Left renal pelvis (tissue), 4 donors: ENCODE results near the gene ARL10. TPM values are rescaled to one million over a fixed set of nuclear protein-coding genes. Genes with fewer than 3 reads are reported as not detected.
A peak's percentile ranks its signal among the peaks of the same experiment; 100 is the strongest.

Source experiments
- DNase-seq, 4 donors: peaks; one replicate each; pipeline ENCODE4 v3.0.0-alpha.2; 2013; ENCODE audit warnings: low read depth in 4 of 4, low spot score in 3 of 4
- polyA plus RNA-seq, 4 donors: library from polyadenylated mRNA; unstranded; fragments of 120-200 nt; gene quantifications; one replicate each; pipeline ENCODE4 v1.2.1, GENCODE V29; 2013; ENCODE audit not compliant: insufficient read length in 4 of 4

ARL10 gene, protein sequence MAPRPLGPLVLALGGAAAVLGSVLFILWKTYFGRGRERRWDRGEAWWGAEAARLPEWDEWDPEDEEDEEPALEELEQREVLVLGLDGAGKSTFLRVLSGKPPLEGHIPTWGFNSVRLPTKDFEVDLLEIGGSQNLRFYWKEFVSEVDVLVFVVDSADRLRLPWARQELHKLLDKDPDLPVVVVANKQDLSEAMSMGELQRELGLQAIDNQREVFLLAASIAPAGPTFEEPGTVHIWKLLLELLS
- polyA plus RNA-seq: 10 to 100 TPM; 11.2 to 18.3 (median 14.2) TPM

DNA sequence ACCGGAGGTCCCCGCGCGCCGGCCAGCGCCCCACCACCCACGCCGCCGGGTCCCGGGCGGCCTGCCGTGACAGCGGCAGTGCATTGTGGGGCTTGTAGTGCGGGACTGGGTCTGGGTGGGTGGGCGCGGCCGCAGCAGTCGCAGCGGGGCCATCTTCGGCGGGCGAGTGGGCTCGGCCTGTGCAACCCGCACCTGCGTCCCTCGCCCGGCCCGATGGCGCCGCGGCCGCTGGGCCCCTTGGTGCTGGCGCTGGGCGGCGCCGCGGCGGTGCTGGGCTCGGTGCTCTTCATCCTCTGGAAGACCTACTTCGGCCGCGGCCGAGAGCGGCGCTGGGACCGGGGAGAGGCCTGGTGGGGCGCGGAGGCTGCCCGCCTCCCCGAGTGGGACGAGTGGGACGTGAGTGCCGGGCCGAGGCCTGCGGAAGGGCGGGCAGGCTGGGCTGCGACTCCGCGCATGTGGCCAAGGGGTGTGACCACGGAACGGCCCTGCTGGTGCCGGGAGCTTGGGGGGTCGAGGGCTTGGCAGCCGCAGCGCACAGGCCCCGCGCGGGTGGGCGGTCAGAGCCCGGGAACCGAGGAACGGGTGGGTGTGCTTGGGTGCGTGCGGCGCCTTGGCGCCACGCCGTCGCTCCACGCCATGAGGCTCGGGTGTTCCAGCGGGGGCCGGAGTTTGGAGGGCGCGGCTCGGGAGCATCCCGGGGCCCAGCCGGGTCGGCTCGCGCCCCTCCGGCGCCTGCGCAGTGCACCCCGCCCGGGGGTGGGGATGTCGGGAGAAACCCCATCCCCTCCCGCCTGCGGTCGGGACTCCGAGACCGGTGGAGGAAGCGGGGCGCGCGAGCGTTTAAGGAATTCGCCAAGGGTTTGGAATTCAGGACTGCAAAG, at the start of gene ARL10:
ARL10 (plus strand) TSS at position 137 of the 881 bp plus-strand sequence; CDS start at position 214, 77 bp downstream.
- peak in 1 of 4 donors; percentile 18 for DNase-seq

DNA sequence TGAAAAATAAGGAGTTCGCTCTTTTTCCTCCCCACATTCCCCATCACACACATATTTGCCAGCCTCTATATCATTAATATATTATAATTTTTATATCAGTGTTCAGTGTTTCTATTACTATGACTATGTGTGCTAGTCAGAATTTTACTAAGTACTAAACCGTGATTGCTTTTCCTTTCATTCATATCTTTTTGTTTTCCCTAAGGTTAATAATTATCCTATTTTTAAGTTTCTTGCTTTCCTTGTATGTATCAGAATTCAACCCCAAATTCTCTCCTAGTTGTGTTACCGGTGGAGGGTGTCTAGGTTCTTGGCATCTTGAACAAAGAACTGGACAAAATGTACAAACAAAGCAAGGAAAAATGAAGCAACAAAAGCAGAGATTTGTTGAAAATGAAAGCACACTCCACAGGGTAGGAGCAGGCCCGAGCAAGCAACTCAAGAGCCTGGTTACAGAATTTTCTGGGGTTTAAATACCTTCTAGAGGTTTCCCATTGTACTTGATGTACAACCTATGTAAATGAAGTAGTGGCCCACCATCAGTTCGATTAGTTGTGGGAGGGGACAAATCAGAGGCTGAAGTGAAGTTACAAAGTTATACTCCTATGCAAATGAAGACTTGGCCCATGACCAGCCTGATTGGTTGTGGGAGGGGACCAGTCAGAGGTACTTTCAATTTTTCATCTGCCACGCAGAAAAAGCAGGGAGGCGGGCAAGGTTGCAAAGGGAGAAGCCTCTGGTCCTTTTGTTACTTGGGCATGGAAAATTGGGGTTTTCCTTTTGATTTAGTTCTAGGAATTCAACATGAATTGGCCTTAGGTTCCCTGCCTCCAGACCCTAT, 47.5 kb upstream of the ARL10 start:
- DNase-seq: no peak

DNA sequence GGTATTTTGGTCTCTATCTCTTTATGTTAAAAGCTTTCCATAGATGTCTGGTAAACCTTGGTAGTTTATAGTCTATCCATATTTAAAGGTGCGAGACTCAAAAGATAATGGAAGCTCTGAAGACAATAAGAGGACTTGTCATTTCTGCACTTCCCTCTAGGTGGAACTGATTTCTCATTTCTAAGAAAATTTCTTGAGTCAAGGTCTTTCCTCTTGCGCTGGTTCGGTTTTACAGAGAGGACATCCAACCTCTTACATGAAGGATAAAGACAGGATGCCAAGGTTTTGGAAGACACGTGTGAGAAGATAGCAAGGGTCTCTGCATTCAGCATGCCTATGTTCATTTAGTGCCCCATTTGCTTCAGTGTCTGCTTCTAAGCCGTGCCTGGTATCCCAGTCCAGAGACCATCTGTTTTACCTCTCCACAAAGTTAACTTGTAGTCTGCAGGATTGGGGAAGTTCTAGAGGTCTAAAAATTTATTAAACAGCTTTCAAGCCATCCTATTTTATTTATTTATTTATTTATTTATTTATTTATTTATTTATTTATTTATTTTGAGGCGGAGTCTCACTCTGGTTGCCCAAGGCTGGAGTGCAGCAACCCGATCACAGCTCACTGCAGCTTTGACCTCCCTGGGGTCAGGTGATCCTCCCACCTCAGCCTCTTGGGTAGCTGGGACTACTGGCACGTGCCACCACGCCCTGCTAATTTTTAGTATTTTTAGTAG, 45.3 kb upstream of the ARL10 start:
- no peak for DNase-seq

DNA sequence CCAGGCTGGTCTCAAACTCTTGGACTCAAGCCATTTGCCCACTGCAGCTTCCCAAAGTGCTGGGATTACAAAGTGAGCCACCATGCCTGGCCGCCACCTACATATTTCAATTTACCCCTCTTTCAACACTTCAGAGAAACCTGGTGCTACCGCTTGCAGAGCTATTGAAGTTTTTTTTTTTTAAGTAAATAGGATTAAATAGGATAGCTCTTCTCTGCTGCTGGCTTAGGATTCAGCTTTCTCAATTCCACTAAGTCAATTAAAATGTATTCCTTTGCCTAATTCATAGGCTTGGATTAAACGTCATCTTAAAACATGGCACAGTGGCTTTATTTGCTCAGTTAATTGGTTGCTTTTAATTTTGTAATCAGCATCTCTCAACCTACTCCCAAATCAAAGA, 44.7 kb upstream of the ARL10 start:
- no peak for DNase-seq

DNA sequence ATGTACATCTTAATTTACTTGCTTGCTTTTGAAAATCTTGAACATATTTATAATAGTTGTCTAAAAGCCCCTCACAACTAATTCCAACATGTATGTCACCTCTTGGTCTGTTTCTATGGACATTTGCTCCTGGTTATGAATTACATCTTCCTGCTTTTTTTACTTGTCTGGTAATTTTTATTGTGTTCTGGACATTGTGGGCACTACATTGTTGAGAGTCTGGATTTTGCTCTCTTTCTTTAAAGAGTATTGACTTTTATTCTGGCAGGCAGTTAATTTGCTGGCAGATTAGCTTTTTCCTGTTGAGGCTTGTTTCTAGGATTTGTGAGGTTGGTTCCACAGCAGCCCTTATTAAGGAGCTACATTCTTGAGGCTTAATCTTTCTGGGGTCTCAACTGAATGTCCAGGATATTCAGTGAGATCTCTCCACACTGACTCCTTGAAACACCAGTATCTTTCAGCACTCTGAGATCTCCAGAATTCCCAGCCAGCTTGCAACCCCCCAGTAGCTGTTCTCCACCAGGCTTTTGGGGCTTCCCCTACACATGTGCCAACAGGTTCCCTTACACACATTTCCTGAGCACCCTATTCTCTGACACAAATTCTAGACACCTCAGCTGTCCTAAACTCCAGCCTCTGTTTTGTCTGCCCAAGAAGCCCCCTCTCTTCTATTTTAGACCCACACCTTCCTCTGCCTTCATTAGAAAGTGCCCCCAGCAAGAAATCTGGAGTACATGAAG, 31.1 kb upstream of the ARL10 start:
- DNase-seq: no peak

DNA sequence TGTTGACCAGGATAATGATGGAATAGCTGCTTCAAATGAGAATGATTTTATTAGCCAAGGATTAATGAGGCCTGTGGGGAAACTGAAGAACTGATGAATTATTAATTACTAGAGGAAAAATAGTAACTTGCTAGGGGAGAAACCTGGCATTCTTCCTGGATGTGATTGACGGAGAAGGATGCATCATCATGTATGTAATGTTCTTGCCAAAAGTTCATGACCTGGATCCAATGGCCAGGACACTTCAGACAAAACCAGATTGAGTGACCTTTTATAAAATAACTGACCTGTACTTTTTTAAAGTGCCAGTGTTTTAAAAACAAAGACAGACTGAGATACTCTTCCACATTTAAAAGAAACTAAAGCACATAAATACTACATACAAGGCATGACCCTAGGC, 27.4 kb upstream of the ARL10 start:
- no peak for DNase-seq

DNA sequence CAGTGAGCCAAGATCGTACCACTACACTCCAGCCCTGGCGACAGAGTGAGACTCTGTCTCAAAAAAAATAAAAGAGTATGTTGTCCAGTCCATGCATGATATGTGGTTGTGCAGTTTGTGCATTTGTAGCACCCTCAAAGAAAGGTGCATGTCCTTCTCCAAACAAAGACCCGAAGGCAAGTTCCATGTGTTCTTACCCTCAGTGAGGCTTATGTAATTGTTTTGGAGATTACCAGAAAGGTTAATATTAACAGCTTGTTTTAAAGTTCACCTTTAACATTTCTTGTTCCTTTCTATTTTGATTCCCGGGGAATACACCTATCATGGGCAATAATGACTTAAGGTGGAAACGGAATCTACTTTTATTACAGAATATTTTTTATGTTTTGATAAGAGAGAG, 26.0 kb upstream of the ARL10 start:
- DNase-seq: no peak

DNA sequence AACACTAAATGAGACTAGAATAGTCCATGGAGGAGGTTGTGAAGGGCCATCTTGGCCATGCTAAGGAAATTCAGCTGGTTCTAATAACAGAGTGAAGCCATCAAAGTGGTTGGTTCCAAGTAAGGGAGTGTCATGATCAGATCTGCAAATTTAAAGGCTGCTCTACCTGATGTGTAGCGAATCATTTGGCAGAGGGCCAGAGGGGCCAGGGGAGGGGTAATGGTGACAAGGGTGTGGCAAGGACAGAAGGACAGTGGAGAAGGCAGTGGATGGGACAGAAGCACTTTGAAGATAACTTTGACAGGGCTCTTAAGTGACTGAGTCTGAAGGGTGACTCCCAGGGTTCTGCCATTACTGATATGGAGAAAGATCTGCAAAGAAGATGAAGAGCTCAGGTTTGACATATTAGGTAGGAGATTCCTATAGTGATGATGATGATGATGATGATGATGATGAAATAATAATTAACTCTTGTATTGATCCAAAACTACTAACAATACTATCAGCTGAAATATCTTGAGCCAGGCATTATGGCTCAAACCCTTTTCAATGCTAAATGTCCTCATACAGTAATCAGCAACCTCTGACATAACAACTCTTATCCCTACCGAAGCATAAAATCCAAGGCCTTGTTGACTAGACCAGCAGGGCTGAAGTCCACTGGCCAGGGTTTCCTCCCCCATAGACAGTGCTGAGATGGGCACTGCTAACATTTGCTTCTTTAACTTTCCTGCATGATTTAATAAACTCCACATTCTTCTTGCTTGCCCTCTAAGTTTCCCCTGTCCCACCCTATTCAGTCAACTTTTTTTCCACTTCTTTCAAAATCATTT, 23.7 kb upstream of the ARL10 start:
- no peak for DNase-seq

DNA sequence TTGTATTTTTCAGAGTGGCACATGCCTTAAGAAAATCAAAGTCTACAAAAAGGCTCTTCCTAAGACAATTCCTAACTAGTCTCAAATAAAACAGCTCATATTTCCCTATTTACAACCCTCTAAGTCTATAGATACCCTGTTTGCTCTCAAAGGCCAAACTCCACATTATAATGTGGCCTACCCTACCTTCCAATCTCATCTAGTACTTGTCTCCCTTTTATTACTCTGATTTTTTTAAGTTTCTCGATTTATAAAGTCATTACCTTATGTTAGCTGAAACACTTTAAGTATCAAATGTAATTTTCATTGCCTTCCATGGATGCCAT, 23.2 kb upstream of the ARL10 start:
- no peak for DNase-seq

DNA sequence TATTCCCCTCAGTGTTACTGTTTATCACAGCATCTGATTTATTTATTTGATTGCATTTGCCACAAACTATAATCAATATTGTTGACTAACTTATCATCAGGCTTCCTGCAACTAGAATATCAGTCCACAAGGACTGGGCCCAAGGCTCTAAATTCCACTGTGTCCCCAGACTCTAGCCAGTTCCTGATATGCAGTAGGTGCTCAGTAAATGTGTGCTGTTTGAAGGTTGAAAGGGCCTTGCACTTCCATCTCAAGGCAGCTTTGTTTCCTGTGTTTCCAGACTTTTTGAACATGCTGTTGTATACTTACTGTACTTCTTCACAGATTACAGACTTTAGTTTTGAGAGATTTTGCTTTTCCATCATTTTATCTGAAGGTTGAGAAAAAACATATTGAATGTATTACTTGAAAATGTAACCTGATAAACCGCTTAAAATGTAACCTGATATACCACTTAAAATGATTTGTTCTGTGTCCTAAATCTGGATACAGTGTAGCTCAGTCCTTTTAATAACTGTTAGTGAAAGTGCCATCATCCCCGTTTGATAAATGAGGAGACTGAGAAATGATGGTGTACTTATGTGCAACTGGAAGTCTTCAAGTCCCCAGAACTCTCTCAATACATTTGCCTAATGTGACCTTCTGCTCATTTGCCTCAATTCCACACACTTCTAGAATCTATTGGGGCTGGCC, 22.4 kb upstream of the ARL10 start:
- no peak for DNase-seq

DNA sequence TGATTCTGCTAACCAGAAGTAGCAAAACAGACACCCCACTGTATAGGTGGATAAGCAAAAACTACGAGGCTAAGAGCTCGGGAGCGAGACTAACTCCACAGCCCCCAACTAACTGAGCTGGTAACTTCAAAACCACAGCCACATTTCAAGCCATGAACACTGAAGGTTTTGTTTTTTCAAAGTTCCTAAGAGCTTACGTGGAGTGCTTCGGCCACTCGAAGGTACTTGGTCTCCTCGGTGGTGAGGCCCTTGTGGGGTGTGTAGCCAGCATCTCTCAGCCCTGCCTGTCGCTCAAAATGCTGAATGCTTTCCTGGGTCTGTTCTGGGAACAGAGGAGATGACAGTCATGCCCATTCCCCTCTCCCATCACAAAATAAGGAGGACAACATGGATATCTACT, 14.9 kb upstream of the ARL10 start:
- DNase-seq: no peak

DNA sequence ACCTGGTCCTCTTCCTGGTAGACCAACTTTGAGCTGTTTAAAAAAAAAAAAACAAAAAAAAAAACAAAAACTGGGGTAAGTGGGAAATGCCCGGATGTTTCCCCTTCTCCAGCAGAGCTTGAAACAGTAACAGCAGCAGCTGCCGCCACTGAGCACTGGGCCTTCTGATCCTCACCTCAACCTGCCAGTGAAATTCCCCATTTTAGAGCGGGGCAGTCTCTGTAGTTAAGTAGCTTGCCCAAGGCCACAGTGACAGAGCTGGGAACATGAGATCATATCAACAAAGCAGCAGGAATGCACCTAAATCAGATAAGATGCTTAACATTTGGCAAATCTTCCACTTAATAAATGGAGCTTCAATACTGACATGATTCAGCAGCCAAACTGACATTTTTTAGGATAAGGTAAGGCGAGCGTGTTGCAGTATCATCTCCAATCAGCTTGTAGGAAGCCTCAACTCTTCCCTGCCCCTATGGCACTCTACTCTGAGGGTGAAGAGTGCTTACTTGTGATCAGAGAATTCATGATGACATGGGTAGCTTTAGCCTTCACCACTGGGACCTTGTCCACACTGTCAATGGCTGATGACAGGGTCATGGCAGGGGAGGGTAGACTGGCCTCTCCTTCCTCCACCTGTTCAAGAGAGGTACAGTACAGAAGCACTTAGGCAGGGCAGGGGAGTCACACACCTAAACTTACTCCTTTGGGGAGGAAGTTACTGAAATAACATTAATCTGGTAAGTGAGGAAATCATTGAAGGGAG, 13.0 kb upstream of the ARL10 start:
- DNase-seq: no peak

DNA sequence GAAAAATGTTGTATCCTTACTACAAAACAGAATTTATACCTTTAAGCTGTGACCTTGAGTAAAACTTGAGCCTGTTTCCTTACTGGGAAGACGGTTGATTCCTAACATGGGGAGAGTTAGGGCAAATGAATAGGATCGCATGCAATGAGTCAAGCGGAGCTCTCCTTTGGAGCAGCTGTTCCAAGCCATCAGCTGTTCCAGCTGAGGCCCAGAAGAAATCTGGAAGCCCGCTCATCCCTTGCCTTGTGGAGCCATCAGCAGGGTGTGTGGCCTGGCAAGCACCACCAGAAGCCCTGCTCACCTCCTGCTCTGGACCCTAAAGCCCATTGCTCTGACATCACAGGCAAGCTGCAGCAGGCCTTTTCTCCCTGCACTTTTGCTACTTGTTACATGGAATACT, 11.8 kb upstream of the ARL10 start:
- no peak for DNase-seq

DNA sequence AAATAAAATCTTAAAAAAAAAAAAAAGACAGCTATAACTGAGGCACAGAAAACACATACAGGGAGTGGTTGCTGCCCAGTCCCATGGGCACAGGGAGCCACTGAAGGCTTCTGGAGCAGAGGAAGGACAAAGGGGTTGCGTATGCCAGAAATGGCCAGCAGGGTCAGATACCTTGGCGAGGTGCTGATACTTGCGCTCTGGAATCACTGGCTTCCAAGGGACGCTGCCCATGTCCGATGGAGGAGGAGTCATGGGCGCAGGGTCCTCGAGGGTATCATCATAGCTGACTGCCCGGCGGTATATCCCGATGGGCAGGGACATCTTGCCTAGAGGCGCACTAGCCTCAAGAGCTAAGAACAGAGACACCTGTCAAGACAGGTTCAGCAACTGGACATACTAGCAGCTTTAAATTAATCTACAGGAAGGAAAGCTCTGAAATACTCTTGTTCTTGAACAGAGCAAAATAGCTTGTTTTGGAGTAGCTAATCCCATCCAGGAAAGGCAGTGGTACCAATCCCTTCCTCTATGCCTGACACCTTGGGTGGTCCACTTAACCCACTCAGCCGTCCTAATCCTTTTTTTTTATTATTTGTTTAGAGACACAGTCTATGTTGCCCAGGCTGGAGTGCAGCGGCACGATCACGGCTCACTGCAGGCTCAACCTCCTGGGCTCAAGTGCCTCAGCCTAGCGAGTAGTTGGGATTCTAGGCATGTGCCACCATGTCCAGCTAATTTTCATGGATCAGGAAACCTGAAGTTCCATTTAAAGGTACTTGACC, 9.7 kb upstream of the ARL10 start:
- DNase-seq: no peak

DNA sequence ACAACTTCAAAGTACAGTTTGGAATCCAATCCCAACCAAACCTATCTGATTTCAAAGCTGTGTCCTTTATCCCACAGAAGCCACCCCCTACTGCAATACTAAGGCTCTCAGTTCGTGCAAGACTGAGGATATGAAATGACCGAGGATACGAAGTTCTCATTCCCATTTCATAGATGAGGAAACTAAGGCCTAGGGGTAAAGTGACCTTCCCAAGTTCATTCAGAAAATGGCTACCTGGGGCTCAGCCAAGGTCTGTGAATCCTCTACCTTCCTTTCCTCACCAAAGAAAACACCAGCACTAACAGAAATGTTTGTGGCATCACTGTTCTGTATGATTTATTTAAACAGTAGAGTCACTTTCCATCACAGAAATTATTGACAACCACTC, 9.1 kb upstream of the ARL10 start:
- no peak for DNase-seq

DNA sequence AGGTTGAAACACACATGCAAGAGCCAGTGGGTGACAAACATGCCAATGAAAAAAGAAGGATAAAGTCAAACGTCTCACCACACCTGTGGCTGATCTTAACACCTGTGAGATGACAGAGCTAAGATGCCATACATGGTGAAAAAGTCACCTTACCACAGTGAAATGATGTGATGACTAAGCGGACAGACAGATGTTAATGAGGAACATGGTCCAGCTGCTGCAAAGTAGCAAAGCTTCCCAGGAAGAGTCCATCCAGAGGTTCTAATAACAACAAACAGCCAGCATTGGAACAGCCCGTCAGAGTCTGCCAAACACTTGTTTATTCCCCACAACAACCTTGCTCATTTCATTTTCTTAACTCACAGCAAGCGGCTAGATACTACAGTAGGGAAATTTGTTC, 5.6 kb upstream of the ARL10 start:
- DNase-seq: no peak

DNA sequence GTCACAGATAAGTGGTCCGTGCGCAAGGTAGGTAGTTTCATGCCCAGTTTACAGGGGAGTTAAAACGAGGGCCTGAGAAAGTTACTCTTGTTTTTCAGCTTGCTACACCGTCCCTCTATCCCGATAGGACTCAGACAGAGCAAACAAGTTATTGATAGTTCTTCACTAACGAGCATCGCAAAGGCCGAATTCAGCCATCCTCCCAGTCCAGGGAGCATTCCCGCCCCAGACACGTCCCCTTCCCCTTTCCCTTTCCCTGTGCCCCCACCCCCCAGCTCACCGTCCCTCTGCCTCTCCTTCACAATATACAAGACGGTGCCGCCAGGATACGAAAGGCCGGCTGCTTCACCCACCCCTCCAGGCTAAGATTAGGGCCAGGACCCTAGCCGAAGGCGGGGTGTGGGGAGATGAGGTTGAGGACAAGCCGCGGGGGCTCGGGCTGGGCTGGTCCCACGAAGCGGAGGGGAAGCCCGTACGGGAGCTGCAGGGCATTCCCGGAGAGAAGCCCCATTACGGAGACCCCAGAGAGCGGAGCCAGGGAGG, 4.3 kb upstream of the ARL10 start:
- peak in 1 of 4 donors; percentile 12 for DNase-seq
